Skin of body (tissue), 2 donors: ENCODE results near the gene PBX4. TPM values are rescaled to one million over a fixed set of nuclear protein-coding genes. Genes with fewer than 3 reads are reported as not detected.
"Not testable (repeated sequence)": the region's sequence is repeated elsewhere in the genome, so short reads cannot be mapped to it uniquely, and the experiment has no call there.

Experiments
- DNase-seq: peaks from one replicate; lab custom pipeline; 2025; lab: John Stamatoyannopoulos, UW
- total RNA-seq: library from RNA; depleted of rRNA; stranded (reverse); fragments of >200 nt; gene quantifications from one replicate; pipeline ENCODE4 v1.2.3, GENCODE V29; 2014

Gene PBX4
- total RNA-seq, 1 donor from 2014 or later, result 5.0 TPM

DNA sequence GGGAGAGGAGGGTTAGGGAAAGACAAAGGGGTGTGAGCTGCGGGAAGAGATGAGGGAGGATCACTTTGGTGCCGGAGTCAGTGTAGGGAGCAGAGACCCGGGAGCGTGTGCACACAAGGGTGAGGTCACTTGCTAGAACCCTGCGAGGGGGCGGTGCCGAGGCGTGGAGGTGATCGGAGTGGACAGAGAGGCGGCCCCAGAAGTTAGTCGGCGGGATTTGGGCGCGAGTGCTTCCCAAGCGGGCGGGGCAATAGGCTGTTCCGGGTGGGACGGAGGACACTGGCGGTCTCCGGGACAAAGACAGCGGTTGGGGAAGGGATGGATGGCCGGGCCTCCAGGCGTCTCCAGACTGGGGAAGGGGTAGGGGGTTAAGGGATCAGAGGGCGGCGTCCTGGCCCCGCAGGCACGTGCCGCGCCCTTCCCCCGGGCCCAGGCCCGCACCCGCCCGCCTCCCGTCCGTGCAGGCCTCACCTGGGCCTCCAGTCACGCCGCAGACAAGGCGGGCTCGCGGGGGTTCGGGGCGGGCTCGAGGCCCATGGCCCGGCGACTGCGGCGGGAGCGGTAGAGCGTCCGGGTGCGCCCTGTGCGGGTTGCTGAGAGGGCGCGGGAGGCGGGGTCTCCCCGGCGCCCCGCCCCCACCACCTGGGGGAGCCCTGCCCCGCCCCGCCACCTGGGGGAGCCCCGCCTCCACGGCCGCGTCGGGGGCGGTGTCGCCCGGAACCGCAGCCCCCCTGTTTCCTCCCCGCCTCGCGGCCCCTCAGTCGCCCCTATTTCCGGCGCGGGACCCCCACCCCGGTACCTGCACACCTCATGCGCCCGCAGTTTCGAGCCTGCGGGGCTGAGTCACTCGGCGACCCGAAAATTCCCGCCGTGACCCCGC lies 9.4 kb upstream of the PBX4 start, which contains the start of gene LPAR2:
Gene LPAR2, minus strand, starts transcription at position 600 of the 880 bp plus-strand sequence. CDS start 945 bp downstream, outside the sequence.
- DNase-seq, result no peak

DNA sequence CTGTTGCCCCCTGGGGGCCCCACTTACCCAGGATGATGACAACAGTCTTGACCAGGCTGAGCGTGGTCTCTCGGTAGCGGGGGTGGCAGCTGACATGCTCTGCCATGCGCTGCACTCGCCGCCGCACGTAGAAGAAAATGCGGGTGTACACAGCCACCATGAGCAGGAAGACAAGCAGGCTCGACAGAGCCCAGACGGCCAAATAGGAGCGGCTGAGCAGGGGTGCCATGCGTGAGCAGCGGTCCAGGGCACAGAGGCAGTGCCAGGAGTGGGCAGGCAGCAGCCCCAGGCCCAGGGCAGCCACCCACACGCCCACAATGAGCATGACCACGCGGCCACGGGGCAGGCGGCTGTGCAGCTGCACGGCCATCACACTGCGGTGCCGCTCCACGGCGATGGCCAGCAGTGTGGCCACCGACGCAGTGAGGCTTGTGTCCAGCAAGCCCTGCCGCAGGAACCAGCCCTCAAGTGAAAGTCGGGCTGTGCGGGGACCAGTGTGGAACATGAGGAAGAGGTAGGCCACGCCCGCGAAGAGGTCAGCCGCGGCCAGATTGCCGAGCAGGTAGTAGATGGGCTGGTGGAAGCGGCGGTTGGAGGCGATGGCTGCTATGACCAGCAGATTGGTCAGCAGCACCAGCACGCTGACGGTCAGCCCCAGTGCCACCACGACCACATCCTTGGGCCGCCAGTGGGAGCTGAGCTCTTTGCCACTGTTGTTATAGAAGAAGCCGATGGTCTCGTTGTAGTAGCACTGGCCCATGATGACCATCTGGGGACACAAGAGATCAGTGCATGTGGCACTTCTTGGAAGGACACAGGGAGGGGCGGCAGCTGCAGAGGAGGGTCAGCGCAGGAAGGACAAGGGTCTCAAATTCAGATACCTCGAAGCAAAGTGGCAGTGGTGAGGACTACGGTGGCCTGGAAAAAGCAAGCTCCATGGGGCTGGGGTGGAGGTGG lies 8.3 kb upstream of the PBX4 start:
- DNase-seq, result no peak

- DNase-seq, result no peak
Measured at GRCh38 chr19:19624032-19624570, 5.6 kb upstream of the PBX4 start.

GRCh38 chr19:19623383-19623782 lies 4.9 kb upstream of the PBX4 start:
- DNase-seq, result no peak

- no peak for DNase-seq
Measured at GRCh38 chr19:19619849-19620210, 1.3 kb upstream of the PBX4 start.

GRCh38 chr19:19619181-19619848 lies 828 bp upstream of the PBX4 start:
- no peak for DNase-seq

- DNase-seq, result no peak
Measured at GRCh38 chr19:19615086-19615485, 3.4 kb downstream of the PBX4 start.

DNA sequence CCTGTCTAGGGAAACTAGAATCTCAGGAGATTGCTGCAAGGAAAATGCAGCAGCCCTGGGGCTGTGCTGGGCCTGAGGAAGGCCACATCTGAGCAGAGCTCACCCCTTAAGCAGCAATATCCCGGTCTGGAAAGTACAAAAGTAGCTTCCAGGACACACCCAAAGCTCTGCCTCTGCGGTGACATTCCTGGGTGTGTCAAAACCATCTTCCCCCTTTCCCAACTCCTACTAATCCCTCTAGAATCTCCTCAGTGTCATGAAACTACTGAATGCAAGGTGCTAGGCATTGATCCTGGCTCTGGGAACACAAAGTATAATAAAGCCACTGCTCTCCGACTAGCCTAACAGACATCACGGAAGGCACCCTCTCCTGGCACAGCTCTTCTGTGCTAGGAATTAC lies 5.0 kb downstream of the PBX4 start:
- DNase-seq, result no peak

DNA sequence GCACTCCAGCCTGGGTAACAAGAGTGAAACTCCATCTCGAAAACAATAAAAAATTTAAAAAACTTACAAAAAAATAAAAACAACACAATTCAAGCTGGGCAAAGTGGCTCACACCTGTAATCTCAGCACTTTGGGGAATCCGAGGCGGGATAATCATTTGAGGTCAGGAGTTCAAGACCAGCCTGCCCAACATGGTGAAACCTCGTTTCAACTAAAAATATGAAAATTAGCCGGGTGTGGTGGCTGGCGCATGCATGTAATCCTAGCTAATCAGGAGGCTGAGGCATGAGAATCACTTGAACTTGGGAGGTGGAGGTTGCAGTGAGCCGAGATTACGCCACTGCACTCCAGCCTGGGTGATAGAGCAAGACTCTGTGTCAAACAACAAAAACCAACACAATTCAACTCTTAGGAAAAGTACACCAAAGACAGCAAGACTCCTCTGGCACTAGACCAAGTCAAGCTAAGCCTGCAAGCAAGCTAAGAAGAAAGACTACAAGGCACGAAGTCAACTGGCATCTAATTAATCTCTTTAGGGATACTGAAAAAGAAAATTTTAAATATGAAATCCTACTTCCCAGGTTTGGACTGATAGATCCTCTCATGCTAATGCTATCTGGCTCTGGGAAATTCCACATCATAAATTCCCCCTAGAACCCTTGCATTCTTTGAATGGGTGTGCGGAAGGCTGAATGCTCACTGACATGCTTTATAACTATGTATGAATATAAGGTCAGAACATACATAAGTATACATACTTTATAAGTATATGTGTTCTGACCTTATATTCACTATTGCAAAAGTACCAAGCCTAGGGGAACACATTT lies 7.9 kb downstream of the PBX4 start:
- DNase-seq, result no peak

- DNase-seq, result not testable (repeated sequence)
Measured at GRCh38 chr19:19606686-19607085, 11.8 kb downstream of the PBX4 start.

DNA sequence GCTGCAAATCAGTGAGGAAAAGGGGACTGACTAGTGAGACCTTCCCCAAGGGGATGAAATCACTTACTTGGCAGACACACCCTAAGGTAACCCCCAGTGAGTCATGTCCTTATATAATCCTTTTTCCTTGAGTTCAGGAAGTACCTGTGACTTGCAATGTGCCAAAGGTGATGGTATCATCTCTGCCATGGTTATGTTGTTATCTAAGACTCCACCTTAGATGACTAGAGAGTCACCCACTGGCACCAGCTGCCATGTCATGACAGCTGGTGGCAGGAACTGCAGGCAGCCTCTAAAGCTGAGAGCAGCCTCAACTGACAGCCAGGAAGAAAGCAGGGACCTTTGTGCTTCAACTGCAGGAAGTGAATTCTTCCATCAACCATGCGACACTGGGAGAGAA lies 12.5 kb downstream of the PBX4 start:
- no peak for DNase-seq

GRCh38 chr19:19602713-19603324 lies 15.7 kb downstream of the PBX4 start:
- no peak for DNase-seq

- no peak for DNase-seq
Measured at GRCh38 chr19:19602136-19602712, 16.3 kb downstream of the PBX4 start.

DNA sequence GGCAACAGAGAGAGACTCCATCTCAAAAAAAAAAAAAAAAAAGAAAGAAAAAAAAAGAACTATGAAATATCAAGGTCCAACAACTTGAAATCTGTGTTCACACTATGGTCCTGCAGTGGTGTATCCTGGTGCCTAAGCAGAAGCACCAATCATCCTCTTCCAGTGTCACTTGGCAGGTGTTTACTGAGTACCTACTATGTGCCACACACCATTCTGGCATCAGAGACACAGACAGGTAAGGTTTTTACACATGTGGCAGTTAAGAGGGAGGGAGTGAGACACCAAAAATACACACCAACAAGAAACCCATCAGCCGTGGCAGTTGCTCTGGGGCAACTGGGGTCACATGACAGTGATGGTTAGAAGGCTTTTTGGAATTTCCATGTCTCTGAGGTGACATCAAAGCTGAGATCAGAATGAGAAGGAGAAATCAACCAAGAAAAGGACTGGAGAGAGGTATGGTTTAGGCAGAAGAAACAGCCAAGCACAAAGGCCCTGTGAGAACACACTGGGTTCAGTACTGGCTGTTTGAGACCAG lies 17.6 kb downstream of the PBX4 start:
- DNase-seq, result no peak

- not testable (repeated sequence) for DNase-seq
Measured at GRCh38 chr19:19598728-19599451, 19.6 kb downstream of the PBX4 start.

DNA sequence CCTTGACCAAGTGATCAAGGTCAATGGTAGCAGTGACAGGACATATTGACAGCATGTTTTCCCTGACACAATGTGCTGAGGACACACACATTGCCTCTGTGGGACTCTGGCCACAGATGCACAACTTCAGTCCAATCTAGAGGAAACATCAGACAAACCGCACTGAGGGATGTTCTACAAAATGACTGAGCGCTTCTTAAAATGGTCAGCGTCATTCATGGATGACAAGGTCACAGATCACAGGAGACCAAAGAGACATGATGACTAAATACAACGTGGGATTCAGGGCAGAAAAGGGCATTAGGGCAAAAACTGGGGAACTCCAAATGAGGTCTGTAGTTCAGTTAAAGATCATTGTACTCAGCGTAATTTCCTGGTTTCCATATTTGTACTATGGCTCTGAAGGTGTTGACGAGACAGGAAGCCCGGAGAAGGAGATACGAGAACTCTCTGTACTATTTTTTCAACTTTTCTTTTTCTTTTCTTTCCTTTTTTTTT lies 20.6 kb downstream of the PBX4 start:
- DNase-seq, result no peak

DNA sequence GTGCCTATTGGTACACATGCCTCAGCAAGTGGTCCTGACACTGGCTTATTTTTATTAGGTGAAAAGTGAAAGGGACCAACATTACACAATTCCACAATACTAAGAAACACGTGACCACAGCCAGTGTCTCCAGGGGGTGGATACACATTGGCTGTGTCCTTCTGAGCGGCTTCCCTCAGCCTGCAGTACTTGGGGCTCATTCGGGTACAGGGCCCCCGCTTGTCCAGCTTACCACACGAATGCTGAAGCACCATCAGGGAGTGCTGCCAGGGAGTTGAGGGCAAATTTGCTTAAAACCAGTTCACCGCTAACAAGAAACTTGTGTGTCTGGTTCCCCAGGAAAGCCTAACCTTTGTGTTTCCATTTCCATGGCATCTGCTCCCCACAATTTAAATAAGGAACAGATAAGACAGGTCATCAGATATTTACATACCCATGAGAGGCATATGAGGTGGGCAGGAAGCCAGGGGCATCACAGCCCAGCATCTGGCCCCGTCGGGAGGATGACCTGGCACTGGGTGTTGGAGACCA lies 23.3 kb downstream of the PBX4 start:
- DNase-seq, result no peak

DNA sequence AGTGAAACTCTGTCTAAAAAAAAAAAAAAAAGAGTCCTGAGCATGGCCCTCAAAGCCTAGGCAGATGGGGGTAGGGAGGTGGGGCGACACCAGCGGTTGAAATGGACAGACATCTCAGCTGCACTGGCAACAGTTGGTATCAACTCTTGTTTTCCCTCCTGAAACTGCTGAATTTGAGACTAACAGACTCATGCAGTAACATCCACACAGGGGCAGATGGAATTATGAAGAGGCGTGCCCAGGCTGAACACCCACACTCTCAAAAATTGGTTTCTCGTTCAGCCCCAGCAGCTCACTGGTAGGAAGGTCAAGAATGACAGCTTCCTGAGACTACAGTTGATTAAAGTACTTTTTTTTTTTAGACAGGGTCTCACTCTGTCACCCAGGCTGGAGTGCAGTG lies 24.1 kb downstream of the PBX4 start:
- DNase-seq, result no peak
